Tibial artery (tissue), 4 donors: ENCODE results near the gene PLXNA2.

Source experiments
- DNase-seq, 2 donors: peaks; one replicate each; pipeline ENCODE4 v3.0.0-alpha.2; 2019
- H3K27ac ChIP-seq, 2 donors: fragments of 200-600 bp; sonication (generic) in 1 of 2; 1 replicate in 1 of 2; 2 replicates in 1 of 2; pipeline ENCODE4 v1.5.1; 2018 to 2019; ENCODE audit warnings: mild to moderate bottlenecking in 1 of 2
- H3K27me3 ChIP-seq, 2 donors: fragments of 200-600 bp; sonication (generic) in 1 of 2; one replicate each; pipeline versions ENCODE4 v1.5.1 to v1.6.0; 2016 to 2019
- H3K36me3 ChIP-seq, 3 donors: fragments of 200-600 bp; sonication (generic) in 2 of 3; one replicate each; pipeline ENCODE4 v1.5.1; 2016 to 2019; ENCODE audit warnings: mild to moderate bottlenecking in 2 of 3
- H3K4me1 ChIP-seq, 4 donors: fragments of 200-600 bp; sonication (generic) in 2 of 4; 1 replicate in 3 of 4; 2 replicates in 1 of 4; pipeline ENCODE4 v1.5.1; 2016 to 2019
- H3K4me3 ChIP-seq, 2 donors: fragments of 200-600 bp; sonication (generic) in 1 of 2; 1 replicate in 1 of 2; 2 replicates in 1 of 2; pipeline ENCODE4 v1.5.1; 2018 to 2019; ENCODE audit warnings: mild to moderate bottlenecking in 2 of 2
- H3K9me3 ChIP-seq, 3 donors: fragments of 200-600 bp; sonication (generic) in 1 of 3; one replicate each; pipeline ENCODE4 v1.5.1; 2016 to 2019
- CTCF ChIP-seq, 2 experiments: fragments of 200-600 bp in 1 of 2; fragments of 450-650 bp in 1 of 2; IDR thresholded peaks; one replicate each; pipeline ENCODE4 v1.5.1; 2017 to 2019; ENCODE audit warnings: antibody characterized with exemption in 2 of 2, mild to moderate bottlenecking in 1 of 2, moderate library complexity in 1 of 2
- intact Hi-C: fragments of 100-400 bp; cut with DNase I; formaldehyde crosslinking; loops from one replicate; pipeline ENCODE4 v1.15.0; 2023; ENCODE audit warnings: low total_unique reads

PLXNA2 gene

GRCh38 chr1:208169081-208169879 is 74.9 kb downstream of the PLXNA2 start:
- Histone ChIP-seq H3K27me3 (no peaks in the 10 kb centered on the region), H3K36me3 (no peaks in the 10 kb centered on the region), H3K27ac (no peak overlapping the region), H3K9me3 (no peaks in the 10 kb centered on the region), H3K4me1 (peaks cover 0 to 16% (median 10%) of the 10 kb centered on the region in 4 donors), H3K4me3 (no peak overlapping the region)
- intact Hi-C loops = no loop called here
- peak in 1 of 2 donors; percentile 34 for DNase-seq
- TF ChIP-seq CTCF (IDR thresholded peaks at IDR 0.05) = no peak

- Histone ChIP-seq H3K4me1 (peaks cover 0 to 29% (median 20%) of the 10 kb centered on the region in 4 donors), H3K27me3 (no peaks in the 10 kb centered on the region), H3K4me3 (no peak overlapping the region), H3K27ac (no peak overlapping the region), H3K36me3 (no peaks in the 10 kb centered on the region), H3K9me3 (no peaks in the 10 kb centered on the region)
- intact Hi-C loops = no loop called here
- peak in 1 of 2 donors; percentile 24 for DNase-seq
- no peak for TF ChIP-seq CTCF (IDR thresholded peaks at IDR 0.05)
Measured at GRCh38 chr1:208167261-208167869, 76.8 kb downstream of the PLXNA2 start.

- DNase-seq = peak in 1 of 2 donors; percentile 11
- no peaks in the 10 kb centered on the region for H3K9me3 ChIP-seq
- no peak for TF ChIP-seq CTCF (IDR thresholded peaks at IDR 0.05)
- intact Hi-C loops = no loop called here
- no peaks in the 10 kb centered on the region for H3K27me3 ChIP-seq
- no peaks in the 10 kb centered on the region for H3K36me3 ChIP-seq
- H3K4me1 ChIP-seq = peaks cover 0 to 35% (median 18%) of the 10 kb centered on the region in 4 donors
- no peak overlapping the region for H3K27ac ChIP-seq
- H3K4me3 ChIP-seq = no peak overlapping the region
Measured at GRCh38 chr1:208166340-208167138, 77.6 kb downstream of the PLXNA2 start.

GRCh38 chr1:208165659-208166058 is 78.5 kb downstream of the PLXNA2 start:
- no peak overlapping the region for H3K4me3 ChIP-seq
- H3K9me3 ChIP-seq = no peaks in the 10 kb centered on the region
- H3K27ac ChIP-seq = no peak overlapping the region
- peaks cover 0 to 44% (median 23%) of the 10 kb centered on the region in 4 donors for H3K4me1 ChIP-seq
- H3K27me3 ChIP-seq = no peaks in the 10 kb centered on the region
- no peak for TF ChIP-seq CTCF (IDR thresholded peaks at IDR 0.05)
- no peaks in the 10 kb centered on the region for H3K36me3 ChIP-seq
- peak in 1 of 2 donors; percentile 46 for DNase-seq
- intact Hi-C loops = no loop called here

- H3K27ac ChIP-seq = no peak overlapping the region
- intact Hi-C loops = no loop called here
- no peak for TF ChIP-seq CTCF (IDR thresholded peaks at IDR 0.05)
- peak in 1 of 2 donors; percentile 66 for DNase-seq
- no peak overlapping the region for H3K4me3 ChIP-seq
- peaks cover 0 to 46% (median 26%) of the 10 kb centered on the region in 4 donors for H3K4me1 ChIP-seq
- no peaks in the 10 kb centered on the region for H3K36me3 ChIP-seq
- H3K27me3 ChIP-seq = no peaks in the 10 kb centered on the region
- H3K9me3 ChIP-seq = no peaks in the 10 kb centered on the region
Measured at GRCh38 chr1:208164609-208165008, 79.6 kb downstream of the PLXNA2 start.
